ENCODE measurements around the gene EPC2.

DNA sequence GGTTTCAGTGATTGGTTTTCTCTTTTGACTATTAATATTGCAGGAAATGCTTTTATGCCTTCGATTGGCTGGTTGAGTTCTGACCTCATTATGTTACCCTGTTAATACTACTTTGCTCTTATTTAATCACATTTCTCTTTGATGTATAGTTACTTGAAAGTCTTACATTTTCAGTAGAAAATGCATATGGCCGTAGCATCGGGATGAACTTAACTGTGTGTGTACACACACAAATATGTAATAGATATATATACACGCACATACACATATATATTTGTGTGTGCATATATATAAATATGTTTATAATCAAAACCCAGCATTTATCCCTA, 1.6 kb downstream of the EPC2 start:
- TF ChIP-seq CTCF (IDR thresholded peaks at IDR 0.05) (no peak), POLR2A (IDR thresholded peaks at IDR 0.05) (no peak)
